ENCODE data around the gene CACNA1D.

Gene CACNA1D

GRCh38 chr3:53787016-53787415 is 292.6 kb downstream of the CACNA1D start:
- no peak for DNase-seq (ENCODE audit: low spot score)

GRCh38 chr3:53788038-53788437 is 293.6 kb downstream of the CACNA1D start:
- DNase-seq (ENCODE audit: low spot score), result no peak

GRCh38 chr3:53789459-53789858 is 295.0 kb downstream of the CACNA1D start:
- DNase-seq (ENCODE audit: low spot score), result no peak

GRCh38 chr3:53790470-53790869 is 296.1 kb downstream of the CACNA1D start:
- DNase-seq (ENCODE audit: low spot score), result no peak

GRCh38 chr3:53791317-53791716 is 296.9 kb downstream of the CACNA1D start:
- no peak for DNase-seq (ENCODE audit: low spot score)

GRCh38 chr3:53792866-53793265 is 298.5 kb downstream of the CACNA1D start:
- DNase-seq (ENCODE audit: low spot score), result no peak

GRCh38 chr3:53794597-53794996 is 300.2 kb downstream of the CACNA1D start:
- DNase-seq (ENCODE audit: low spot score), result no peak

GRCh38 chr3:53795176-53795575 is 300.8 kb downstream of the CACNA1D start:
- no peak for DNase-seq (ENCODE audit: low spot score)

GRCh38 chr3:53795789-53796560 is 301.6 kb downstream of the CACNA1D start:
- no peak for DNase-seq (ENCODE audit: low spot score)

- no peak for DNase-seq (ENCODE audit: low spot score)
Observed at GRCh38 chr3:53798144-53798543, 303.7 kb downstream of the CACNA1D start.

GRCh38 chr3:53799338-53799865 is 305.0 kb downstream of the CACNA1D start:
- DNase-seq (ENCODE audit: low spot score), result no peak

- no peak for DNase-seq (ENCODE audit: low spot score)
Observed at GRCh38 chr3:53800041-53800906, 305.9 kb downstream of the CACNA1D start.

GRCh38 chr3:53801319-53801718 is 306.9 kb downstream of the CACNA1D start:
- DNase-seq (ENCODE audit: low spot score), result no peak

GRCh38 chr3:53802256-53802880 is 308.0 kb downstream of the CACNA1D start:
- DNase-seq (ENCODE audit: low spot score), result no peak

- DNase-seq (ENCODE audit: low spot score), result no peak
Observed at GRCh38 chr3:53803124-53803815, 308.9 kb downstream of the CACNA1D start.

GRCh38 chr3:53803816-53804695 is 309.6 kb downstream of the CACNA1D start:
- DNase-seq (ENCODE audit: low spot score), result no peak

- DNase-seq (ENCODE audit: low spot score), result peak; percentile 41
Observed at GRCh38 chr3:53804697-53805462, 310.5 kb downstream of the CACNA1D start.

GRCh38 chr3:53805463-53806159 is 311.2 kb downstream of the CACNA1D start:
- no peak for DNase-seq (ENCODE audit: low spot score)

Measured in RKO (cell line).